ENCODE data around the gene AFF2.

AFF2 gene

GRCh38 chrX:148537556-148538182 is 37.3 kb downstream of the AFF2 start:
- DNase-seq = no peak

GRCh38 chrX:148538582-148538981 is 38.2 kb downstream of the AFF2 start:
- no peak for DNase-seq

GRCh38 chrX:148540114-148540513 is 39.7 kb downstream of the AFF2 start:
- DNase-seq = no peak

- no peak for DNase-seq
Measured at GRCh38 chrX:148540671-148541583, 40.5 kb downstream of the AFF2 start.

- no peak for DNase-seq
Measured at GRCh38 chrX:148541584-148541940, 41.1 kb downstream of the AFF2 start.

GRCh38 chrX:148542481-148543255 is 42.3 kb downstream of the AFF2 start:
- DNase-seq = no peak

- no peak for DNase-seq
Measured at GRCh38 chrX:148552775-148553174, 52.4 kb downstream of the AFF2 start.

- DNase-seq = no peak
Measured at GRCh38 chrX:148555101-148555500, 54.7 kb downstream of the AFF2 start.

GRCh38 chrX:148555571-148556243 is 55.3 kb downstream of the AFF2 start:
- DNase-seq = no peak

GRCh38 chrX:148556498-148556897 is 56.1 kb downstream of the AFF2 start:
- DNase-seq = no peak

GRCh38 chrX:148562846-148563245 is 62.4 kb downstream of the AFF2 start:
- DNase-seq = no peak

GRCh38 chrX:148567229-148567628 is 66.8 kb downstream of the AFF2 start:
- no peak for DNase-seq

GRCh38 chrX:148567779-148568178 is 67.4 kb downstream of the AFF2 start:
- no peak for DNase-seq

- no peak for DNase-seq
Measured at GRCh38 chrX:148568763-148569162, 68.3 kb downstream of the AFF2 start.

- no peak for DNase-seq
Measured at GRCh38 chrX:148572337-148572736, 71.9 kb downstream of the AFF2 start.

GRCh38 chrX:148573119-148573518 is 72.7 kb downstream of the AFF2 start:
- DNase-seq = no peak

- no peak for DNase-seq
Measured at GRCh38 chrX:148574237-148574973, 74.0 kb downstream of the AFF2 start.

GRCh38 chrX:148576396-148576795 is 76.0 kb downstream of the AFF2 start:
- no peak for DNase-seq

- DNase-seq = no peak
Measured at GRCh38 chrX:148577741-148578140, 77.3 kb downstream of the AFF2 start.

- DNase-seq = no peak
Measured at GRCh38 chrX:148580016-148580415, 79.6 kb downstream of the AFF2 start.

GRCh38 chrX:148582353-148582752 is 81.9 kb downstream of the AFF2 start:
- DNase-seq = no peak

GRCh38 chrX:148588649-148589310 is 88.4 kb downstream of the AFF2 start:
- no peak for DNase-seq
